Suprapubic skin (tissue), 3 donors: ENCODE data around the gene WDFY2.

Source experiments
- POLR2AphosphoS5 ChIP-seq, 3 donors: sonication (generic); formaldehyde crosslinking; IDR thresholded peaks; one replicate each; pipeline ENCODE4 v1.6.1; 2017; ENCODE audit warnings: antibody characterized with exemption in 3 of 3
- TF ChIP-seq, protein P1 (sequence below), 2 donors: fragments of 200-600 bp in 1 of 2; fragments of 450-650 bp in 1 of 2; sonication (generic) in 1 of 2; IDR thresholded peaks; one replicate each; pipeline ENCODE4 v1.5.1; 2016 to 2019; ENCODE audit warnings: antibody characterized with exemption in 2 of 2, mild to moderate bottlenecking in 1 of 2, moderate library complexity in 1 of 2

DNA sequence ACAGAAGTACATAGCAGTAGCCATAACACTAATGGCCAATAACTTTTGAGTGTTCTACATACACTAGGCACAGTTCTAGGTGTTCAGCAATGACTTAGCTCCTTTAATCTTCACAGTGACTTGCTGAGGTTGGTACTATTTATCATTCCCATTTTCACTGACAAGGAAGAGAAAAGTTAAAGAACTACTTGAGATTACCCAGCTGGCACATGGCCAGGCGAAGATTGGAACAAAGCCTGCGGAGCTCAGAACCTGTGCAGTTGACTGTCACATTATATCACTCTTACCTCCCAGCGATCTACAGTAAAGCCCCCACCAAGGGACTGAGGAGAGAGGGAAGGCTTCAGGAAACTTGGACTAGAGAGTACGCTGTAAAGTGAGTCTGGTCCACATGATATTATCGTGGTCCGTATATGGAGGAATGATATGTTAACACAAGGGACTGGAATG is 42.4 kb upstream of the WDFY2 start:
- TF ChIP-seq, protein P1, sequence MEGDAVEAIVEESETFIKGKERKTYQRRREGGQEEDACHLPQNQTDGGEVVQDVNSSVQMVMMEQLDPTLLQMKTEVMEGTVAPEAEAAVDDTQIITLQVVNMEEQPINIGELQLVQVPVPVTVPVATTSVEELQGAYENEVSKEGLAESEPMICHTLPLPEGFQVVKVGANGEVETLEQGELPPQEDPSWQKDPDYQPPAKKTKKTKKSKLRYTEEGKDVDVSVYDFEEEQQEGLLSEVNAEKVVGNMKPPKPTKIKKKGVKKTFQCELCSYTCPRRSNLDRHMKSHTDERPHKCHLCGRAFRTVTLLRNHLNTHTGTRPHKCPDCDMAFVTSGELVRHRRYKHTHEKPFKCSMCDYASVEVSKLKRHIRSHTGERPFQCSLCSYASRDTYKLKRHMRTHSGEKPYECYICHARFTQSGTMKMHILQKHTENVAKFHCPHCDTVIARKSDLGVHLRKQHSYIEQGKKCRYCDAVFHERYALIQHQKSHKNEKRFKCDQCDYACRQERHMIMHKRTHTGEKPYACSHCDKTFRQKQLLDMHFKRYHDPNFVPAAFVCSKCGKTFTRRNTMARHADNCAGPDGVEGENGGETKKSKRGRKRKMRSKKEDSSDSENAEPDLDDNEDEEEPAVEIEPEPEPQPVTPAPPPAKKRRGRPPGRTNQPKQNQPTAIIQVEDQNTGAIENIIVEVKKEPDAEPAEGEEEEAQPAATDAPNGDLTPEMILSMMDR (IDR thresholded peaks at IDR 0.05), result no peak
- TF ChIP-seq POLR2AphosphoS5 (IDR thresholded peaks at IDR 0.05), result no peak
